ENCODE measurements around the gene ZFP64.

DNA sequence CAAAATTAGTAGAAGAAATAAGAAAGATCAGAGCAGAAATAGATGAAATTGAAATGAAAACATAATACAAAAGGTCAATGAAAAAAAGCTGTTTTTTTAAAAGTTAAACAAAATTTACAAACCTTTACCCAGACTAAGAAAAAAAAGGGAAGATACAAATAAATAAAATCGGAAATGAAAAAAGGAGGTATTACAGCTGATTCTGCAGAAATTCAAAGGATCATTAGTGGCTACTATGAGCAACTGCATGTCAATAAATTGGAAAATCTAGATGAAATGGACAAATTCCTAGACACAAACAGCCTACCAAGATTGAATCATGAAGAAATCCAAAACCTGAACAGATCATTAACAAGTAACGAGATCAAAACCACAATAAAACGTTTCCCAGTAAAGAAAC, 59.2 kb downstream of the ZFP64 start:
- TF ChIP-seq, protein P1, sequence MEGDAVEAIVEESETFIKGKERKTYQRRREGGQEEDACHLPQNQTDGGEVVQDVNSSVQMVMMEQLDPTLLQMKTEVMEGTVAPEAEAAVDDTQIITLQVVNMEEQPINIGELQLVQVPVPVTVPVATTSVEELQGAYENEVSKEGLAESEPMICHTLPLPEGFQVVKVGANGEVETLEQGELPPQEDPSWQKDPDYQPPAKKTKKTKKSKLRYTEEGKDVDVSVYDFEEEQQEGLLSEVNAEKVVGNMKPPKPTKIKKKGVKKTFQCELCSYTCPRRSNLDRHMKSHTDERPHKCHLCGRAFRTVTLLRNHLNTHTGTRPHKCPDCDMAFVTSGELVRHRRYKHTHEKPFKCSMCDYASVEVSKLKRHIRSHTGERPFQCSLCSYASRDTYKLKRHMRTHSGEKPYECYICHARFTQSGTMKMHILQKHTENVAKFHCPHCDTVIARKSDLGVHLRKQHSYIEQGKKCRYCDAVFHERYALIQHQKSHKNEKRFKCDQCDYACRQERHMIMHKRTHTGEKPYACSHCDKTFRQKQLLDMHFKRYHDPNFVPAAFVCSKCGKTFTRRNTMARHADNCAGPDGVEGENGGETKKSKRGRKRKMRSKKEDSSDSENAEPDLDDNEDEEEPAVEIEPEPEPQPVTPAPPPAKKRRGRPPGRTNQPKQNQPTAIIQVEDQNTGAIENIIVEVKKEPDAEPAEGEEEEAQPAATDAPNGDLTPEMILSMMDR (IDR thresholded peaks at IDR 0.05): no peak
- TF ChIP-seq POLR2AphosphoS5 (IDR thresholded peaks at IDR 0.05): no peak
- TF ChIP-seq POLR2A (IDR thresholded peaks at IDR 0.05): no peak

Data from upper lobe of left lung (tissue), 4 donors.